Epithelial cell of esophagus (primary cell): ENCODE results near the gene ELOVL1.

ENCODE experiments used
- DNase-seq: peaks from one replicate; pipeline ENCODE4 v3.0.0; 2010; ENCODE audit warnings: low read depth
- H3K4me3 ChIP-seq: 2 replicates; pipeline ENCODE4 v1.5.1; 2011; ENCODE audit warnings: mild to moderate bottlenecking, low read length, control low read depth
- CTCF ChIP-seq: IDR thresholded peaks from 2 replicates; pipeline ENCODE4 v1.5.1; 2011; ENCODE audit warnings: low read depth, mild to moderate bottlenecking, low read length, control low read depth, inconsistent platforms; ENCODE audit not compliant: insufficient read depth; ENCODE audit errors: missing control alignments

ELOVL1 gene

GRCh38 chr1:43315481-43315880 lies 52.3 kb downstream of the ELOVL1 start:
- TF ChIP-seq CTCF = no peak
- no peak overlapping the region for H3K4me3 ChIP-seq
- DNase-seq = no peak

- no peak for DNase-seq
- no peak for TF ChIP-seq CTCF
- H3K4me3 ChIP-seq = no peak overlapping the region
Observed at GRCh38 chr1:43314233-43314632, 53.6 kb downstream of the ELOVL1 start.

GRCh38 chr1:43313771-43314170 lies 54.0 kb downstream of the ELOVL1 start:
- TF ChIP-seq CTCF = no peak
- H3K4me3 ChIP-seq = no peak overlapping the region
- no peak for DNase-seq
